Stimulated activated CD4-positive, alpha-beta T cell treated with anti-CD3 and anti-CD28 coated beads, Interleukin-1b, Interleukin-23, amount 100 ng/mL, for 1 hour (primary cell): ENCODE measurements around the gene ATP12A.

ENCODE experiments used
- DNase-seq, 2 donors: peaks; one replicate each; pipeline ENCODE4 v3.0.0-alpha.2; 2020; ENCODE audit warnings: low read depth in 2 of 2

The ATP12A gene

DNA sequence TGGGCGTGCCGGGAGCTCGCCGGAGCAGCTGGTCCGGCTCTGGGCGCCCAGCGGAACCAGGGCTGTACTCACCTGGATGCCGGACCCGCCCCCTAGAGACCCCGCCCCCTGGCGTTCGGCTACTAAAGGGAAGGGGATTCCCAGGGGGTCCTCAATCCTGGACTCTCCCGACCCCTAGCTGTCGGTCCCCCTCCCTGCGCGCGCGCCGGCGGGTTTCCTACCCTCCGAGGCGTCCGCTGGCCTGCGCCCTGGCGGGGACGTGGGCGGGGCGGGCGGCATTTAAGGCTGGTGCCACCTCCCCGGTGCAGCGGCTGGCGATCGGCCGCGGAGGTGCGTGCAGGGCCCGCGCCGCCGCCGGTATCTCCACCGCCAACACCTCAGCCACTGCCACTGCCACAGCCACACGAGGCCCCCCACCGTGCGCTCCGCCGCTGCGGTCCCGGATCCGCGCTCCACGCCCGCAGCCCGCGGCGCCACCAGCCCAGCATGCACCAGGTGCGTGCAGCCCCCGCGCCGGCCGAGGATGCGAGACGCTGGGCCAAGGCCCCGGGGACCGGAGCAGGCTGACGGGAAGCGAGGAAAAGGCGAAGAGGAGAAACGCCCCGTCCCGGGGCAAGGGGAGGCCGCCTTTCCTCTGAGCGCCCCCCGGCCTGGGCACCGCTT is at the start of gene ATP12A:
TSS of gene ATP12A (plus strand) at position 151 of the 663 bp plus-strand sequence. CDS start at position 487, 336 bp downstream.
- DNase-seq, result no peak

DNA sequence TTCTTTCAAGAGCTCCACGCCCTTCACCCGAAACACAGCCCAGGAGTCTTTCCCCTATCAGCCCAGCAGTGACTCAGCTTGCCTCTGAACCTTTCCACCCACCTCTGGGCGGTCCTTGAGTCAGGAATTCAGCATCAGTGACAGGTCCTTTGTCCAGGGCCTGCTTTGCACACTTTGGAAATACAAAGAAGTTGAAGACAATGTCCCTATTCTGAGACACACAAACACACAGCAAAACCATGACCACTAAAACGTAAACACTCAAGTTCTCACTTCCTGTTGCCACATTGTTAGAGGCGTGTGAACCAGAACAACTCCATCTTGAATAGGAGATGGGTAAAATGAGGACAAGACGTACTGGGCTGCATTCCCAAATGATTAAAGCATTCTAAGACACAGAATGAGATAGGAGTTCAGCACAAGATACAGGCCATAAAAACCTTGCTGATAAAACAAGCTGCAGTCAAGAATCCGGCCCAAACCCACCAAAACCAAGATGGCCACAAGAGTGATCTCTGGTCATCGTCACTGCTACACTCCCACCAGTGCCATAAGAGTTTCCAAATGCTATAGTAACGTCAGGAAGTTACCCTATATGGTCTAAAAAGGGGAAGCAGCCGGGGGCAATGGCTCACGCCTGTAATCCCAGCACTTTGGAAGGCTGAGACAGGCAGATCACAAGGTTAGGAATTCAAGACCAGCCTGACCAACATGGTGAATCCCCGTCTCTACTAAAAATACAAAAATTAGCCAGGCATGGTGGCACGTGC is 49.2 kb upstream of the ATP12A start:
- DNase-seq, result no peak

DNA sequence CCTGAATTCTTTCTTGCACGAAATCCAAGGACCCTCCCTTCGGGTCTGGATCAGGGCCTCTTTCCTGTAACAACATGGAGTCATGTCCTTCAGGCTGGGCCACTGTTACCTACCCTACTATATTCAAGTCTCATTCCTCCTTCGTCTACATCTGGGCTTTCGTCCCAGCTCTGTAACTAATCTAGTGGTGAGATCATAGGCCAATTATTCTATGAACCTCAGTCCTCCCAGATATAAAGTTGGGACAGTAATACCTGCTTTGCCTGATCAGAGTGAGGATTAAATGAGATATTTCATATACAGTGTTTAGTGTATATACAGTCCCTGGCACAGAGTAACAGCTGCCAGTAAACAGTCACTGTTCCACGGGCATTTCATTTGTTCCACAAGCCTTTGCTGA is 48.3 kb upstream of the ATP12A start:
- DNase-seq, result no peak

DNA sequence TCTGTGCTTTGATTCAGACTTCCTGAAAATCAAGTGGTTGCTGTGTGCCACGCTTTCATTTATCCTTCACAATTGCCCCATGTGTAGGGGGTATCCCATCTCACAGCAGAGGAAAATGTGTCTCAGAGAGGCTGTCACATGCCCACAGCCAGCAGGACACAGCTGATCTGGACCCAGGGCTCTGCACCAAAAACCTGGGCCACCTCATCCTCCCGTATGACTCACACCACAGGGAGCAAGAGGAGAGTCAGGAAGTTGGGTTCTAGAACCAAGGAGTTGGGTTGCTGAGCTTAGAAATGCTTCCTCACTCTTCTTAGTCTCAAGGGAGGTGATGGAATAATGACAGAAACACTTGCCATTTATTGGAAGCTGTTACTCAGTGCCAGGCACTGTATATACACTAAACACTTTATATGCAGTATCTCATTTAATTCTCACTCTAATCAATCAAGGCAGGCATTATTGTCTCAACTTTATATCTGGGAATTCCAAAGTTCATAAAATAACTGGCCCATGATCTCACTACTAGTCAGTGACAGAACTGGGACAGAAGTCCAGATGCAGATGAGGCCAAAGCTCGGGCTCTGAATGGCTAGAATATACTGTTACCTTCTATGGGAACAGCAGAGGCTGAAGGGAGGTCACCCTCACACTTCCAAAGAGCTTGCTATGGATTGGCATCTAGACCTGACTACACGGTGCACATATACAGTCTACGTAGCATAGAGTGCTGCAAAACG is 47.7 kb upstream of the ATP12A start:
- DNase-seq, result no peak

DNA sequence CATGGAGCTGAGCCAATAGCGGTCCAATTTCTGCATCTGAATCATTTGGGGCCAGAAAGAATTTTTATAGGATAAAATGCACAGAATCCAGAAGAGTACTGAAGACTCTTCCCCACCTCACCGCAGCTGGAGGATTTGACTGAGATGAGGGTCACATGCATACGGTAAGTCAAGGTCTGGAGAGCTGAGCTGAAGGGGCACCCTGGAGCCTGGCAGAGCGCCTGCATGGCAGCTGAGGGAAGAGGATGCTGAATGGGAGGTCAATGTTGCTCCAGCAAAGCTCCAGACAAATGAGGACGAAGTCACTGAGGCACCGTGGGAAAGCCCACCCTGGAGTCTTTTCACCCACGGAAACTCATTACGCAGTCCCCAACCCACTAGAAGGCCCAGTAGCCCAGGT is 43.4 kb upstream of the ATP12A start:
- DNase-seq, result no peak

DNA sequence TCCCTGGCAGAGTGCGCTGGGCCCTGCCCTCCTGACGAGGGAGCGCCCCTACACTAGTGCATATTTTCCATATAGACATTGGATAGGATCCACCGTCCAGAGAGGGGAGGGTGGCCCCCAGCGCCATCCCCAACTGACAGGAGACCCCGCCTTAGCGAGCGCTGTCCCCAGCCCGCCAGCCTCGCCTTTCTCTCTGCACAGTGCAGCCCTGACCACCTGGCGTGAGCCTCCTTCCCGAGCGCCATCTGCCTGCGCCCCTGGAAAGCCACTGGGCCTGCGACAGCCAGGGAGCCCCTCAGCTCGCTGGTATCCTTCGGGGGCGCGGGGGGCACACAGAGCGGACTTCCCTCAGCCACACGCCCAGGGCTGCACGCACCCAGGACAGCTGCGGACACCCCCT is 42.1 kb upstream of the ATP12A start:
- no peak for DNase-seq

DNA sequence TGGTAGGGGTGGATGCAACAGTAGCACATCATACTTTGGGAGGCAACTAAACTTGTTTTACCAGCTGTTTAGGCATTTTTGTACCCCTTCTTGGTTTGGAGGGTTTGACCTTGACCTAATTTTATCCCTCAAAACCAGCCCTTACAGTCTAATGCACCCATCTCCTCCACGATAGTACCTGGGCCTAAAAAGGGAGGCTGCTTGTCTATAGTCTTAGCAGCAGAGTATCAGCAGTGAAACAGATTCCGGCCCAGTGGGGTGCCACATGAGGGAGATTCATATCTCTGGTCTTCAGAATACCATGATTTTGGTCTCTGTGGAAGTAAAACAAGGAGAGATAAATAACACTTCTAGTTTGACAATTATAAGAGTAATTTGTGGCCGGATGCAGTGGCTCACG is 39.5 kb upstream of the ATP12A start:
- DNase-seq, result no peak

DNA sequence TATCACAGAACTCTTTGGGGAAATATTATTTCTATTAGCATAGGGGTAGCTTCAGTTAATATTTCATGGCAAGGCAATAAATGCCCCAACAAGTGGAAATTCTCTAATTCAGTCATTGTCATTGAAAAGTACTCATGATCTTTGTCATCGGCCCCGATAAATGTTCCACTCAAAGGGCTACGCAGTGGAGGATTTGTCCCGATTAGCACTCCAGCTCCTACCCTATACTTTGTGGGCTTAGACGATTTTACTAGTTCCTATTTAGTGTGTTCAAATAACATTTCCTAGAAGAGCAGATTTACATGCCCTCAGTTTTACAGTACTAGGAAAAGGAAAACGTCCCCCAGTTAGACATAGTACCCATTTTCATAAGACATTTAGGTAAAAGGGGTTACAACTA is 38.0 kb upstream of the ATP12A start:
- no peak for DNase-seq

DNA sequence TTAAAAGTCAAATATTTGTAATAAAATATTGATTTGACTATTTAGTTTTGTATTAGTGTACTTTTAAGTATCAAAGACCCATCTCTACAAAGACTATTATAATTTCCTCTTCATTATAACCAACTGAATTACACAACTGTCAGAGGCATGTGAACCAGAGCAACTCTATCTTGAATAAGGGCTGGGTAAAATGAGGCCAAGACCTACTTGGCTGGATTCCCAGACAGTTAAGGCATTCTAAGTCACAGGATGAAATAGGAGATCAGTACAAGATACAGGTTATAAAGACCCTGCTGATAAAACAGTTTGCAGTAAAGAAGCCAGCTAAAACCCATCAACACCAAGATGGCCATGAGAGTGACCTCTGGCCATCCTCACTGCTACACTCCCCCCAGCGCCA is 36.2 kb upstream of the ATP12A start:
- DNase-seq, result no peak

DNA sequence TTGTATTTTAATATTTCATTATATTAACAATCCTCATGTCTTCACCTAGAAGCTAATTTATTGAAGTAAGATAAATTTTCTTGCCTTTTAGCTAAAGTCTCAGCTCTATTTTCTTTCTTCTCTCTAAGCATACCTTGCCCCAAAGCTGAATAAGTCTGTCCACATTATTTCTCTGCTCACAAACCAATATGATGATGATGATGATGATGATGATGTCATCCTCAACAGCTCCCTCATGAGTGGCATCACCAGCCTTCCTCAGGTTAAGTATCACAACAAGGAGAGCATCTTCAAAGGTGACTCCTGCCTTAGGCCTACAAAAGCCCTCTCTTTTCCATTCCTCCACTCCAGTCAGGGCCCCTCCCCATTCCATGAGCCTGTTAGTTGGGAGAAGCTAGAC is 31.9 kb upstream of the ATP12A start:
- DNase-seq, result no peak

DNA sequence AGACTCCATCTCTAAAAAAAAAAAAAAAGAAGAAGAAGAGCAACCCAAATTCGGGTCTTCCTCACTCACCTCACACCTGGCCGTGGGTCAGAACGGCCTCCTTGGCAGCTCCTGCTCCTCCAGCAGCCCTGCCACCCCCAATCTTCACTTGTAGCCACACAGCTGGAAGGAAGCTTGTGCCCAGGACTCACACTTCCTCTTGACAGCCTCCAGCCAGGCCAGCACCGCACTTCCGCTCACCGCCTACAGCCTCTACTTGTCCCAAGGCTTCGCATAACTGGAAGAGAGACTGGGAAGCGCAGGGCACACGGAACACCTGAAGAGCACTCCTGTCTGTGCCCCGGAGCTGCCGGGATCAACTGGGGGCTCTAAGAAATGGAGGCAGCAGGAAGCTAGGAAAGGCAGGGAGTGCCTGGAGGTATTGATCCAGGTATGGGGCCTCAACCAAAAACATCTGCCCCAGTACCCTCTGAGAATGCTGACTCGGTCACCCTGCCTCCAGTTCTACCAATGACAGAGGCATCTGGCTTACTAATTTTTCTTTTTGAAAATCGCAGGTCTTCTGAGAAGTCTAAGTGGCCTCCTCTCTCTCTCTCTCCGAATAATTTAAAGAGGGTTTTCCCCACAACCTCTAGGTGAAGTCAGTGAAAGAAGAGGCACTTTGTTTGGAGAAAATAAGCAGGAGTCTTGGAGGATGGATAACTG is 31.1 kb upstream of the ATP12A start:
- no peak for DNase-seq

DNA sequence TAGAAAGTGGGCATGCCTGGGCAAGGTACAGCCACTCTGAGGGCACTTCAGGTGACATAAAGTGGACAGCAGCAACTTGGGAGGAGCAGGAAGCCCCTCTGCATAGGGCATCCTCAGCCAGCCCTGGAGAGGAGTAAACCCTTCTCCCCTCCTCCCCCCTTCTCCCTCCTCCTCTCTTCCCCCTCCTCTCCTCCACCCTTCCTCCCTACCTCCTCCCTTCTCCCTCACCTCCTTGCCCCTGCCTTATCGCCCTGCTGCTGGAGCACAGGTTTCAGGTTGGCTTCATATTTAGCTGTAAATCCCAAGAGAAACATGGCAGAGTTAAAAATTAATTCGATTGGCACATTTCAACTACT is 30.5 kb upstream of the ATP12A start:
- DNase-seq, result no peak

DNA sequence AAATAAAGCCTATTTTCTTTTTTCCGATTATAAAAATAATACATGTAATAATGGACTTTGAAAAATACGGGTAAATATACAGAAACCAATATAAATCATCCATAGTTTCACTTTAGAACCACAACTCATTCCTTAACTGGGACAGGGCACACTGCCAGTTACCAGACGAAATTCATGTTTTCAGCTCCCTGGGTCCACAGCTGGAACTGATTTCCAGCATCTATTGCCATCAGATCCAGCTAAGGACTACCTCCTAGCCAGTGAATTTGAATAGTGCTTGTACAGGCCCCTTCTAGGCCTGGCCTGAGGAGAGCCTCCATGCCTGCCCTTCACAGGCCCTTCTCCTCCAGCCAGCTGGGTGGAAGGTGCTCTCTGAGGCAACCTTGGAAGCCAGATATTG is 30.0 kb upstream of the ATP12A start:
- no peak for DNase-seq

DNA sequence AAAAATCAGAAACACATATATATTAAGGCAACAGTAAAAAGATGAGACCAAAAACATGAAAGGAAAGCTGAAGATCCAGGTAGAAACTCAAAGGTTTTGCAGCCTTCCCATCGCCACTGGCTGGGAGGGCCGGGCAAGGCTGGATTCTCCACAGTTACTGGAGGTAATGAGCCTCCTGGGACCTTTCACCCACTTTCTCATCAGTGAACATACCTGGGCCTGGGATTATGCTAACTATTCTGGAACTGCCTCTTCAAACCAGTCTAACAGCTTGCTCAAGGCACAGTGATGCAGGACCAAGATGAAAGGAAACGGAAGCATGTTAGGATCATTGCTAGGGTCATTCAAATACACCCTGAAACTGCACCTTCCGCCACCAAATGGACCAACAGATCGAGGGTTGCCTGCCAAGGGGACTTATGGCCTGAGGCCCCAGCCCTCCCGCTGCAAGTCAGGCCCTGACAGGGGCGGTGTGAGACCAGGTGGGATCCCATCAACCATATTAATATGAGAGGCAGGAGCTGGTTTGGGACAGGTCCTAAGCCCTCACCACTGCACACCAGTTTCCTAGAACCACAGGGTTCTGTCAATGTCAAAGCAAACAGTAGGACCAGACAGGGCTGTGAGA is 28.4 kb upstream of the ATP12A start:
- DNase-seq, result no peak

DNA sequence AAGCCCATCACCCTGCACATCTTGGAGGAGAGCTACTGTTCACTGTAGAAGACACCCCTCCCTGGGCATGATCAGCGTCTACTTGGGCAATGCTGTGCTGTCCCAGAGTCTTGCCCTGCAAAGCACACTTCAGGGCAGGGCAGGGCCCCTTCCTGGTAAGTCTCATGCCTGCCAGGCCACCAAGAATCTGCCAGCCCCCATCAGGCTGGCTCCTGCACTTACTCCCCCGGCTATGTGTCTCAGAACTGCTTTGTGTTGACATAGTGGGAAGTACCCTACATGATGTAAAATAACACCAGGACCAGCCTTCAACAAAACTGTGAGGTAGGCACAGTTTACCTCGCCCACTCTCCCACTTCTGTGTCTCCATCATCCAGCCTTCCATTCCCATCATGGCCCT is 27.8 kb upstream of the ATP12A start:
- no peak for DNase-seq

DNA sequence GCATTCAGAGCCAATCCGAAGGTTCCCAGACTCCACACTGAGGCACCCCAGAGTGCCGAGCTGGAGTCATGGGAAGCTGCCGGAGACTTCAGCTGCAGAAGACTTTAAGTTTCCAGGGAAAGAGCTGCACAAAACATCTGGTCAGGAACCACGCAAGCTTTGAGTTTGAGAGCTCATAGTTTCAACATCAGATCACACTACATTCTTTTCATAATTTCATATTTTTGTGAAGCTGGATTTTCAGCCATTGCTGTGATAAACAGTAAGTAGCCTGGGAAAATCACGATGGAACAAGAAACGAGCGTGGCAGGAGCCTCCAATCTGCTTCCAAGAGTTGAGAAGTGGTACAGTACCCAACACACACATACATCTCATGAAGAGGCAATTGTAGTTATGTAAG is 25.5 kb upstream of the ATP12A start:
- no peak for DNase-seq

DNA sequence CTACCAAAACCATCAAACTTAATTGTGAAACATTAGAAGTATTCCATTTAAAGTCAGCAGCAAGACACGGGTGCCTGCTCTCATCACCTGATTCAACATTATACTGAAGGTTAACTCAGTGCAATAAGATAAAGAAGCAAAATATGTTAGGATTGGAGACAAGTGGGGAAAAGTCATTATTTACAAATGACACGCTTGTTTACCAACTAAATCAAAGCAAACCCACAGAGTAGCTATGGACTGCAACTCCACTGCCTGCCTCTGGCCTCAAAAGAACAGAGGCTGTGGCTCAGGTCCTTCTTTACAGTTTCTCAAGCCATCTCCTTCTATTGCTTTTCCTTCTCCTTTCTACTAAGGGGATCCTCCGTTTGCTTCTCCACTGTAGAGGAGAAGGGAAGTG is 21.0 kb upstream of the ATP12A start:
- no peak for DNase-seq

DNA sequence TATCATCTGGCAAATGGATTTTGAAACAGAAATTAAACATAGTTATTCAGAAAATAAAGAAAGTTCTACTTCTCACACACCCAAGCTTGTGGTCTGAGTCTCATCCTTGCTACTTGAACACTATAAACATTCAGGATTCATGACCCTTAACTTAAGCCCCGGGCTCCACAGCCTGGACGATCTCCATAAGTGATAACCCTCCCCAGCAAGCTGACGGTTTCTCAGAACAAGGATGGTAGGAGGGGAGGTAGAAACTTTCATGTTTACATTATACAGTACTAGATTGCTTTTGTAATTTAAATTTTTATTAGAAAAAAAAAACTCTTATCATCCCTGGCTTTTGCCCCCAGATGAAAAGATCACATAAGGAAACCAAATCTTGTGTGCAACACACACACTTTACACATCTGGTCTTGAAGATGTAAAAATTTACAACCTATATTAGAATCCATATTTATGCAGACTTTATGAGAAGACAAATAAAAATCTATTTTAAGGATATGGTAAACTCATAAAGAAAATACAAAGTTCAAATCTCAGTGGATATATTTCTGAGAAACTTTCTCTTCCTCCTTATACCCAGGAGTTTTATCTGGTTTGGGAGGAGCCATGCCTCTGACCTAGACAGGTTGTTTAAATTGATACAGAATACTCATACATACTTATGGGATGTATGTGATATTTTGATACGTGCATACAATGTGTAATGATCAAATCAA is 20.0 kb upstream of the ATP12A start:
- no peak for DNase-seq

DNA sequence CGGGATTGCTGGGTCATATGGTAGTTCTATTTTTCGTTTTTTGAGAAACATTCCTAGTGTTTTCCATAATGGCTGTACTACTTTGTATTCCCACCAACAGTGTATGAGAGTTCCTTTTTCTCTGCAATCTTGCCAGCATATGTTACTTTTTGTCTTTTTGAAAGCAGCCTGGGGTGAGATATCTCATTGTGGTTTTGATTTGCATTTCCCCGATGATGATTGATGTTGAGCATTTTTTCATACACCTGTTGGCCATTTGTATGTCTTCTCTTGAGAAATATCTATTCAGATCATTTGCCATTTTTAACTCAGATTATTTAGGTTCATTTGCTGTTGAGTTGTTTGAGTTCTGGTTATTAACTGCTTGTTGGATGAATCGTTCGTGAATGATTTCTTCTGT is 18.5 kb upstream of the ATP12A start:
- no peak for DNase-seq

DNA sequence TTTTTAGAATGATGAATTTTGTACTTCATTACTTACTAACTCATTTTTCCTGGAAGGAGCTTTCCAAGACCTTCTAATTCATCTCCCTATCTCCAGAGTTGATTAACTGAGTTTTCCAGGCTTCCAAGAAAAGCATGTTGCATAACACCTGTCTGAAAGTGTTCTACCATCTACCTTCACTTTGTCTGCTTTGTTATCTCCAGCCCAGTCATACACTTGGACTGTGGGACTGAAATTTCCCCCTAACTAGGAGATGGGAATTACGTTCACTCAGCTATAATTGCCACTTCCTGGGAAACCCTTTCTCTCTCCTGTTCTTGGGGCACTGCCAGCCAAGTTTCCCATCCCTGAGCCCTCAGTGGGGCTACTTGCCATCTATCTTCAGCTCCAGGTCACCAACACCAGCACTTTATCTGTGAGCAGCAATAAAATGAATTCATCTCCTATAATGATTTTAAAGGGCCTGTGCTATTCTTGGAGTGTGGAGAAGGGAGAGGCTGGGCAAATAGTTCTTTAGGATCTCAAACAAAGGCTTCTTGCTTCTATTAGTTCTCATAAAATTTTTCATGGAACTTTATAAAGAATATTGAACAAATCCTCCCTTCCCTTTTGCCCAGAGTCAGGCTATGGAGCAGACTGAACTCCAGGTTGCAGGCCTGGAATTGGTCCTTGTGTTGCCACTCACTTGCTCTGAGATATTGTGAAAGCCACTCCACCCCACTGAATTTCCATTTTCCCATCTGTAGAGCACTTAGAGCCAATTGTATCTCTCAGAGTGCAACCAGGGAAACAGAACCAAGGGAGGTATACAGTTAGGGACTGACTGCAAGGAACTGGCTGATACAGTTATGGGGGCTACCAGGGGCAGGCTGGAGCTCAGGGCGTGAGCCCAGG is 17.8 kb upstream of the ATP12A start:
- no peak for DNase-seq
